Neural progenitor cell (in vitro differentiated cells): Measurements from ENCODE around the gene BAIAP3. TPM values are rescaled to one million over a fixed set of nuclear protein-coding genes. Genes with fewer than 3 reads are reported as not detected.

ENCODE experiments used
- DNase-seq: peaks from one replicate; pipeline ENCODE4 v3.0.0-alpha.2; 2016; ENCODE audit warnings: low spot score
- H2AFZ ChIP-seq: fragments of 200-600 bp; sonication (generic); replicated peaks from 2 replicates; pipeline ENCODE4 v1.6.1; 2016; ENCODE audit warnings: antibody characterized with exemption
- H3F3A ChIP-seq: fragments of 200-600 bp; sonication (generic); 2 replicates; pipeline ENCODE4 v1.6.1; 2016; ENCODE audit warnings: antibody characterized with exemption, low read depth
- H3K27ac ChIP-seq: fragments of 200-600 bp; sonication (generic); 2 replicates; pipeline ENCODE4 v1.5.1; 2016; ENCODE audit warnings: mild to moderate bottlenecking
- H3K27me3 ChIP-seq: fragments of 200-600 bp; sonication (generic); 2 replicates; pipeline ENCODE4 v1.6.1; 2016; ENCODE audit warnings: mild to moderate bottlenecking, moderate library complexity
- H3K36me3 ChIP-seq: fragments of 200-600 bp; sonication (generic); 2 replicates; pipeline ENCODE4 v1.5.1; 2016
- H3K4me1 ChIP-seq: fragments of 200-600 bp; sonication (generic); 2 replicates; pipeline ENCODE4 v1.6.1; 2016; ENCODE audit warnings: mixed run types
- H3K4me2 ChIP-seq: fragments of 200-600 bp; sonication (generic); 2 replicates; pipeline ENCODE4 v1.6.1; 2016
- H3K4me3 ChIP-seq: fragments of 200-600 bp; sonication (generic); 2 replicates; pipeline ENCODE4 v1.5.1; 2016
- H3K79me2 ChIP-seq: fragments of 200-600 bp; sonication (generic); 2 replicates; pipeline ENCODE4 v1.6.1; 2016; ENCODE audit warnings: low read depth
- H3K9ac ChIP-seq: fragments of 200-600 bp; sonication (generic); 2 replicates; pipeline ENCODE4 v1.6.1; 2016
- H3K9me3 ChIP-seq: fragments of 200-600 bp; sonication (generic); 2 replicates; pipeline ENCODE4 v1.5.1; 2016; ENCODE audit warnings: low read depth
- H4K20me1 ChIP-seq: fragments of 200-600 bp; sonication (generic); 2 replicates; pipeline ENCODE4 v1.6.1; 2016; ENCODE audit warnings: low read depth
- H3K27ac Mint-ChIP-seq: 3 replicates; pipeline ENCODE4 v1.8.0; 2021; ENCODE audit warnings: mixed read lengths
- H3K27me3 Mint-ChIP-seq: 2 replicates; pipeline ENCODE4 v1.8.0; 2022; ENCODE audit warnings: low read depth, mild to moderate bottlenecking, inconsistent platforms, moderate library complexity, mixed read lengths; ENCODE audit not compliant: insufficient read depth
- H3K36me3 Mint-ChIP-seq: 3 replicates; pipeline ENCODE4 v1.8.0; 2021; ENCODE audit warnings: mixed read lengths
- H3K4me1 Mint-ChIP-seq: 3 replicates; pipeline ENCODE4 v1.8.0; 2021; ENCODE audit warnings: mixed read lengths
- H3K4me3 Mint-ChIP-seq: 3 replicates; pipeline ENCODE4 v1.8.0; 2021; ENCODE audit warnings: mild to moderate bottlenecking, moderate library complexity, mixed read lengths
- H3K9me3 Mint-ChIP-seq: 3 replicates; pipeline ENCODE4 v1.8.0; 2020; ENCODE audit warnings: mixed read lengths
- CTCF ChIP-seq: fragments of 200-600 bp; sonication (generic); IDR thresholded peaks from 2 replicates; pipeline ENCODE4 v1.5.1; 2017; ENCODE audit warnings: antibody characterized with exemption, mild to moderate bottlenecking
- EZH2 ChIP-seq: fragments of 200-600 bp; sonication (generic); IDR thresholded peaks from 2 replicates; pipeline ENCODE4 v1.6.1; 2017; ENCODE audit warnings: antibody characterized with exemption, mild to moderate bottlenecking, moderate library complexity
- EZH2phosphoT487 ChIP-seq: fragments of 200-600 bp; sonication (generic); IDR thresholded peaks from 2 replicates; pipeline ENCODE4 v1.6.1; 2017; ENCODE audit warnings: antibody characterized with exemption
- total RNA-seq: library from RNA; depleted of rRNA; stranded (reverse); fragments of >200 nt; gene quantifications from 2 replicates; pipeline ENCODE4 v1.2.3, GENCODE V29; 2015; ENCODE audit warnings: low replicate concordance

The BAIAP3 gene
- total RNA-seq, 1 donor from 2014 or later: 0.34 TPM

- peaks cover 10% of the 10 kb centered on the region for H3F3A ChIP-seq
- H3K9me3 ChIP-seq: no peaks in the 10 kb centered on the region
- H4K20me1 ChIP-seq: peaks cover 52% of the 10 kb centered on the region
- no peaks in the 10 kb centered on the region for H3K36me3 ChIP-seq
- no peak overlapping the region for H3K9ac ChIP-seq
- peaks cover 13% of the 10 kb centered on the region for H3K4me1 ChIP-seq
- TF ChIP-seq EZH2 (no peak), EZH2phosphoT487 (no peak), CTCF (peak; percentile 56)
- peak; percentile 82 for DNase-seq
- no peak overlapping the region for H3K4me2 ChIP-seq
- H3K27ac ChIP-seq: no peak overlapping the region
- H3K27me3 ChIP-seq: peaks cover 96% of the 10 kb centered on the region
- Mint-ChIP-seq H3K4me1 (peaks cover 36% of the 10 kb centered on the region), H3K9me3 (no peaks in the 10 kb centered on the region), H3K4me3 (no peak overlapping the region), H3K27me3 (peaks cover 4% of the 10 kb centered on the region), H3K36me3 (no peaks in the 10 kb centered on the region), H3K27ac (no peak overlapping the region)
- no peaks in the 10 kb centered on the region for H3K79me2 ChIP-seq
- H3K4me3 ChIP-seq: no peak overlapping the region
- H2AFZ ChIP-seq: no peak overlapping the region
Measured at GRCh38 chr16:1338119-1338730, 4.8 kb downstream of the BAIAP3 start.

GRCh38 chr16:1338855-1339675 is 5.6 kb downstream of the BAIAP3 start:
- Histone ChIP-seq H3K4me1 (peaks cover 15% of the 10 kb centered on the region), H3K79me2 (no peaks in the 10 kb centered on the region)
- no peak for TF ChIP-seq EZH2
- TF ChIP-seq CTCF: no peak
- TF ChIP-seq EZH2phosphoT487: no peak

GRCh38 chr16:1340730-1341494 is 7.5 kb downstream of the BAIAP3 start:
- H4K20me1 ChIP-seq: peaks cover 28% of the 10 kb centered on the region

More at GRCh38 chr16:1338855-1339675, 5.6 kb downstream of the BAIAP3 start:
- Histone ChIP-seq H3K27ac (no peak overlapping the region), H3K9me3 (no peaks in the 10 kb centered on the region), H3F3A (peaks cover 10% of the 10 kb centered on the region), H3K27me3 (peaks cover 96% of the 10 kb centered on the region), H2AFZ (no peak overlapping the region), H3K4me3 (no peak overlapping the region), H3K4me2 (no peak overlapping the region), H4K20me1 (peaks cover 46% of the 10 kb centered on the region), H3K9ac (no peak overlapping the region), H3K36me3 (no peaks in the 10 kb centered on the region)
- Mint-ChIP-seq H3K36me3 (no peaks in the 10 kb centered on the region), H3K27ac (no peak overlapping the region), H3K9me3 (no peaks in the 10 kb centered on the region), H3K4me3 (peak overlapping the region; percentile 38), H3K27me3 (peaks cover 8% of the 10 kb centered on the region), H3K4me1 (peaks cover 39% of the 10 kb centered on the region)
- DNase-seq: no peak

More at GRCh38 chr16:1340730-1341494, 7.5 kb downstream of the BAIAP3 start:
- Mint-ChIP-seq H3K36me3 (no peaks in the 10 kb centered on the region), H3K4me1 (peaks cover 26% of the 10 kb centered on the region), H3K4me3 (no peak overlapping the region), H3K27ac (no peak overlapping the region), H3K9me3 (no peaks in the 10 kb centered on the region), H3K27me3 (peaks cover 7% of the 10 kb centered on the region)
- DNase-seq: no peak
- no peak overlapping the region for H3K4me3 ChIP-seq
- H3K9me3 ChIP-seq: no peaks in the 10 kb centered on the region
- no peak overlapping the region for H3K27ac ChIP-seq
- TF ChIP-seq EZH2phosphoT487: no peak
- TF ChIP-seq CTCF: no peak
- no peak for TF ChIP-seq EZH2
- H3K27me3 ChIP-seq: peaks cover 89% of the 10 kb centered on the region
- H3F3A ChIP-seq: peaks cover 5% of the 10 kb centered on the region
- H3K9ac ChIP-seq: no peak overlapping the region
- peaks cover 9% of the 10 kb centered on the region for H3K4me1 ChIP-seq
- H2AFZ ChIP-seq: no peak overlapping the region
- H3K36me3 ChIP-seq: no peaks in the 10 kb centered on the region
- no peak overlapping the region for H3K4me2 ChIP-seq
- H3K79me2 ChIP-seq: no peaks in the 10 kb centered on the region
